ENCODE measurements around the gene NTRK3.

- TF ChIP-seq, protein P1, sequence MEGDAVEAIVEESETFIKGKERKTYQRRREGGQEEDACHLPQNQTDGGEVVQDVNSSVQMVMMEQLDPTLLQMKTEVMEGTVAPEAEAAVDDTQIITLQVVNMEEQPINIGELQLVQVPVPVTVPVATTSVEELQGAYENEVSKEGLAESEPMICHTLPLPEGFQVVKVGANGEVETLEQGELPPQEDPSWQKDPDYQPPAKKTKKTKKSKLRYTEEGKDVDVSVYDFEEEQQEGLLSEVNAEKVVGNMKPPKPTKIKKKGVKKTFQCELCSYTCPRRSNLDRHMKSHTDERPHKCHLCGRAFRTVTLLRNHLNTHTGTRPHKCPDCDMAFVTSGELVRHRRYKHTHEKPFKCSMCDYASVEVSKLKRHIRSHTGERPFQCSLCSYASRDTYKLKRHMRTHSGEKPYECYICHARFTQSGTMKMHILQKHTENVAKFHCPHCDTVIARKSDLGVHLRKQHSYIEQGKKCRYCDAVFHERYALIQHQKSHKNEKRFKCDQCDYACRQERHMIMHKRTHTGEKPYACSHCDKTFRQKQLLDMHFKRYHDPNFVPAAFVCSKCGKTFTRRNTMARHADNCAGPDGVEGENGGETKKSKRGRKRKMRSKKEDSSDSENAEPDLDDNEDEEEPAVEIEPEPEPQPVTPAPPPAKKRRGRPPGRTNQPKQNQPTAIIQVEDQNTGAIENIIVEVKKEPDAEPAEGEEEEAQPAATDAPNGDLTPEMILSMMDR (conservative IDR thresholded peaks at IDR 0.05 in 1 of 2, IDR thresholded peaks at IDR 0.05 in 1 of 2; ENCODE audit: extremely low read depth in 1 of 2, insufficient read depth in 1 of 2, low read depth in 1 of 2, low read length in 2 of 2): no peak
- TF ChIP-seq EZH2 (IDR thresholded peaks at IDR 0.05; ENCODE audit: borderline replicate concordance, low read length): no peak
These were observed 27.9 kb upstream of the NTRK3 start for GRCh38 chr15:88284318-88284998.
